ENCODE measurements around the gene HDAC4. TPM values are rescaled to one million over a fixed set of nuclear protein-coding genes. Genes with fewer than 3 reads are reported as not detected.

HDAC4 gene
- total and polyA plus RNA-seq, 2 donors (not counting 1 experiment from before 2014, with no cell fraction given) = 13.5 to 46.0 TPM

- 77% methylated on average over 6 of the region's 6 CpGs for WGBS (ENCODE audit: insufficient coverage)
- Histone ChIP-seq H2AFZ (ENCODE audit: insufficient read depth, low read depth, low read length, poor library complexity, severe bottlenecking) (no peak overlapping the region), H3K9ac (ENCODE audit: low read length) (no peak overlapping the region), H3K27me3 (replicated peaks in 1 of 4; ENCODE audit: control extremely low read depth in 1 of 4, control insufficient read depth in 3 of 4, insufficient read depth in 4 of 4, low read length in 3 of 4) (no peaks in the 10 kb centered on the region), H3K4me3 (ENCODE audit: control extremely low read depth in 1 of 5, extremely low read depth in 1 of 5, insufficient read depth in 1 of 5, low read depth in 2 of 5, low read length in 4 of 5) (no peak overlapping the region), H4K20me1 (ENCODE audit: control insufficient read depth, insufficient read depth, low read length, poor library complexity, severe bottlenecking) (no peaks in the 10 kb centered on the region), H3K36me3 (replicated peaks in 1 of 2; ENCODE audit: control extremely low read depth in 1 of 2, control insufficient read depth in 1 of 2, extremely low read depth in 1 of 2, insufficient read depth in 2 of 2, low read length in 1 of 2) (no peaks in the 10 kb centered on the region), H3K9me3 (ENCODE audit: control extremely low read depth in 1 of 3, control insufficient read depth in 2 of 3, insufficient read depth in 1 of 3, low read length in 2 of 3) (peaks cover 0 to 7% (median 0%) of the 10 kb centered on the region in 3 donors), H3K27ac (ENCODE audit: low read length in 2 of 2) (no peak overlapping the region), H3K79me2 (ENCODE audit: control insufficient read depth, insufficient read depth, low read length) (no peaks in the 10 kb centered on the region), H3K4me2 (replicated peaks; ENCODE audit: low read depth, low read length, poor library complexity, severe bottlenecking) (no peak overlapping the region), H3K4me1 (ENCODE audit: control insufficient read depth in 2 of 2, insufficient read depth in 2 of 2, low read length in 2 of 2) (no peaks in the 10 kb centered on the region)
- TF ChIP-seq EZH2 (IDR thresholded peaks at IDR 0.05; ENCODE audit: borderline replicate concordance, insufficient read depth, low read depth, low read length, poor library complexity, severe bottlenecking) = no peak
- TF ChIP-seq CTCF (IDR thresholded peaks at IDR 0.05) = no peak
- ChIA-PET POLR2A (no interaction called here), CTCF (no interaction called here)
- no peak for ATAC-seq (ENCODE audit: low read depth)
- Mint-ChIP-seq H3K27me3 (peaks cover 18% of the 10 kb centered on the region), H3K4me3 (no peak overlapping the region), H3K9me3 (ENCODE audit: insufficient read depth) (peaks cover 2% of the 10 kb centered on the region), H3K4me1 (no peaks in the 10 kb centered on the region), H3K27ac (no peak overlapping the region)
- intact Hi-C loops (cut with micrococcal nuclease) = no loop called here
- DNase-seq = no peak
These were observed 381.6 kb downstream of the HDAC4 start for GRCh38 chr2:239019183-239019581.

GRCh38 chr2:239018271-239019182, 382.3 kb downstream of the HDAC4 start:
- H3K36me3 ChIP-seq (replicated peaks in 1 of 2; ENCODE audit: control extremely low read depth in 1 of 2, control insufficient read depth in 1 of 2, extremely low read depth in 1 of 2, insufficient read depth in 2 of 2, low read length in 1 of 2) = no peaks in the 10 kb centered on the region
- H3K27ac ChIP-seq (ENCODE audit: low read length in 2 of 2) = no peak overlapping the region
- ChIA-PET POLR2A (no interaction called here), CTCF (no interaction called here)
- no peak overlapping the region for H3K4me3 ChIP-seq (ENCODE audit: control extremely low read depth in 1 of 5, extremely low read depth in 1 of 5, insufficient read depth in 1 of 5, low read depth in 2 of 5, low read length in 4 of 5)
- Mint-ChIP-seq H3K4me3 (no peak overlapping the region), H3K9me3 (ENCODE audit: insufficient read depth) (peaks cover 2% of the 10 kb centered on the region), H3K27me3 (peaks cover 18% of the 10 kb centered on the region), H3K27ac (no peak overlapping the region), H3K4me1 (no peaks in the 10 kb centered on the region)
- WGBS (ENCODE audit: insufficient coverage) = 88% methylated on average over 15 of the region's 17 CpGs
- ATAC-seq (ENCODE audit: low read depth) = no peak
- no peak overlapping the region for H2AFZ ChIP-seq (ENCODE audit: insufficient read depth, low read depth, low read length, poor library complexity, severe bottlenecking)
- no peaks in the 10 kb centered on the region for H3K27me3 ChIP-seq (replicated peaks in 1 of 4; ENCODE audit: control extremely low read depth in 1 of 4, control insufficient read depth in 3 of 4, insufficient read depth in 4 of 4, low read length in 3 of 4)
- DNase-seq = no peak
- no peak overlapping the region for H3K9ac ChIP-seq (ENCODE audit: low read length)
- intact Hi-C loops (cut with micrococcal nuclease) = no loop called here
- H3K79me2 ChIP-seq (ENCODE audit: control insufficient read depth, insufficient read depth, low read length) = no peaks in the 10 kb centered on the region
- no peaks in the 10 kb centered on the region for H4K20me1 ChIP-seq (ENCODE audit: control insufficient read depth, insufficient read depth, low read length, poor library complexity, severe bottlenecking)
- H3K9me3 ChIP-seq (ENCODE audit: control extremely low read depth in 1 of 3, control insufficient read depth in 2 of 3, insufficient read depth in 1 of 3, low read length in 2 of 3) = peaks cover 0 to 7% (median 0%) of the 10 kb centered on the region in 3 donors
- no peak overlapping the region for H3K4me2 ChIP-seq (replicated peaks; ENCODE audit: low read depth, low read length, poor library complexity, severe bottlenecking)
- no peaks in the 10 kb centered on the region for H3K4me1 ChIP-seq (ENCODE audit: control insufficient read depth in 2 of 2, insufficient read depth in 2 of 2, low read length in 2 of 2)
- no peak for TF ChIP-seq CTCF (IDR thresholded peaks at IDR 0.05)
- TF ChIP-seq EZH2 (IDR thresholded peaks at IDR 0.05; ENCODE audit: borderline replicate concordance, insufficient read depth, low read depth, low read length, poor library complexity, severe bottlenecking) = no peak
